ENCODE measurements around the gene ZBTB12. TPM values are rescaled to one million over a fixed set of nuclear protein-coding genes. Genes with fewer than 3 reads are reported as not detected.

Gene ZBTB12
- total RNA-seq, 2 experiments from 2014 or later, result 17.6 to 20.2 TPM

GRCh38 chr6:31883676-31884075 is 18.2 kb downstream of the ZBTB12 start:
- Histone ChIP-seq H3K36me3 (ENCODE audit: insufficient read depth, low read length) (peaks cover 89% of the 10 kb centered on the region), H2AFZ (ENCODE audit: low read length) (no peak overlapping the region), H4K20me1 (ENCODE audit: insufficient read depth, low read length) (no peaks in the 10 kb centered on the region), H3K4me3 (ENCODE audit: low read depth, low read length, poor library complexity, severe bottlenecking) (no peak overlapping the region), H3K4me1 (ENCODE audit: insufficient read depth, low read length, poor library complexity, severe bottlenecking) (no peaks in the 10 kb centered on the region), H3K9me2 (ENCODE audit: insufficient read depth, low read length) (no peaks in the 10 kb centered on the region), H3K4me2 (ENCODE audit: low read length) (no peak overlapping the region), H3K9me3 (ENCODE audit: low read length) (no peaks in the 10 kb centered on the region), H3K27ac (ENCODE audit: low read depth, low read length, poor library complexity, severe bottlenecking) (no peak overlapping the region), H3K79me2 (ENCODE audit: insufficient read depth, low read depth, low read length) (no peaks in the 10 kb centered on the region)
- intact Hi-C loops (cut with micrococcal nuclease; ENCODE audit: unreplicated experiment), result no loop called here
- ChIA-PET POLR2A (interaction anchor here (0.6 kb wide), 2 partner anchors 27 to 206 kb away, joined by 3 read pairs; no protein-coding TSS in a partner anchor), CTCF (ENCODE audit: unreplicated experiment) (no interaction called here)
- no peak for DNase-seq (ENCODE audit: low spot score)
- BruUV-seq (replicated peaks), result no TSS peak
- TF ChIP-seq, protein P1, sequence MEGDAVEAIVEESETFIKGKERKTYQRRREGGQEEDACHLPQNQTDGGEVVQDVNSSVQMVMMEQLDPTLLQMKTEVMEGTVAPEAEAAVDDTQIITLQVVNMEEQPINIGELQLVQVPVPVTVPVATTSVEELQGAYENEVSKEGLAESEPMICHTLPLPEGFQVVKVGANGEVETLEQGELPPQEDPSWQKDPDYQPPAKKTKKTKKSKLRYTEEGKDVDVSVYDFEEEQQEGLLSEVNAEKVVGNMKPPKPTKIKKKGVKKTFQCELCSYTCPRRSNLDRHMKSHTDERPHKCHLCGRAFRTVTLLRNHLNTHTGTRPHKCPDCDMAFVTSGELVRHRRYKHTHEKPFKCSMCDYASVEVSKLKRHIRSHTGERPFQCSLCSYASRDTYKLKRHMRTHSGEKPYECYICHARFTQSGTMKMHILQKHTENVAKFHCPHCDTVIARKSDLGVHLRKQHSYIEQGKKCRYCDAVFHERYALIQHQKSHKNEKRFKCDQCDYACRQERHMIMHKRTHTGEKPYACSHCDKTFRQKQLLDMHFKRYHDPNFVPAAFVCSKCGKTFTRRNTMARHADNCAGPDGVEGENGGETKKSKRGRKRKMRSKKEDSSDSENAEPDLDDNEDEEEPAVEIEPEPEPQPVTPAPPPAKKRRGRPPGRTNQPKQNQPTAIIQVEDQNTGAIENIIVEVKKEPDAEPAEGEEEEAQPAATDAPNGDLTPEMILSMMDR (conservative IDR thresholded peaks at IDR 0.05; ENCODE audit: low read length), result no peak
- TF ChIP-seq EZH2phosphoT487 (IDR thresholded peaks at IDR 0.05; ENCODE audit: borderline replicate concordance, low read depth, low read length), result no peak

DNA sequence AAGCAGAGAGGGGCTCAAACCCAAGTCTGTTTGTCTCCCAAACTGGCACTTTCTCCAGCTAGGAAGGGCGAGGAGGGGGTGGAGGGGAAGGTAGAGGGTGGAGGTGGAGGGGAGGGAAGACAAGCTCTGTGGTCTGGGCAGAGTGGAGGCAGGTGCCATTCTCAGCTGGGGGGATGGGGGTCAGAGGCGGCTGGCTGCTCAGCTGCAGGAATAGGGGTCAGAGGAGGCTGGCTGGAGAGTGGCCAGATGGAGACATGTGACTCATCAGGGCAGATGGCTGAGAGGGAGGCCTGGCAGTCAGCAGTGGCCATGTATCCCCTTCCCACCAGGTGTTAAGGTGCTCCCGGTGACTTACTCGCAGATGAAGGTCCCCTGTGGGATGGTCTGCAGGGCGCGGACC is 19.5 kb downstream of the ZBTB12 start:
- H3K9me3 ChIP-seq (ENCODE audit: low read length), result no peaks in the 10 kb centered on the region
- no TSS peak for BruUV-seq (replicated peaks)
- no peaks in the 10 kb centered on the region for H3K4me1 ChIP-seq (ENCODE audit: insufficient read depth, low read length, poor library complexity, severe bottlenecking)
- no peak for DNase-seq (ENCODE audit: low spot score)
- no peak overlapping the region for H3K27ac ChIP-seq (ENCODE audit: low read depth, low read length, poor library complexity, severe bottlenecking)
- peaks cover 76% of the 10 kb centered on the region for H3K36me3 ChIP-seq (ENCODE audit: insufficient read depth, low read length)
- TF ChIP-seq, protein P1 (conservative IDR thresholded peaks at IDR 0.05; ENCODE audit: low read length), result no peak
- no peak for TF ChIP-seq EZH2phosphoT487 (IDR thresholded peaks at IDR 0.05; ENCODE audit: borderline replicate concordance, low read depth, low read length)
- no peak overlapping the region for H3K4me3 ChIP-seq (ENCODE audit: low read depth, low read length, poor library complexity, severe bottlenecking)
- POLR2A ChIA-PET, result interaction anchor here (0.6 to 0.9 kb wide), 2 partner anchors 336 to 350 kb away, joined by 3 to 6 read pairs; partner anchors contain the start of gene ATP6V1G2
- intact Hi-C loops (cut with micrococcal nuclease; ENCODE audit: unreplicated experiment), result no loop called here
- H3K4me2 ChIP-seq (ENCODE audit: low read length), result no peak overlapping the region
- H3K9me2 ChIP-seq (ENCODE audit: insufficient read depth, low read length), result no peaks in the 10 kb centered on the region
- CTCF ChIA-PET (ENCODE audit: unreplicated experiment), result no interaction called here
- no peaks in the 10 kb centered on the region for H3K79me2 ChIP-seq (ENCODE audit: insufficient read depth, low read depth, low read length)
- no peaks in the 10 kb centered on the region for H4K20me1 ChIP-seq (ENCODE audit: insufficient read depth, low read length)
- H2AFZ ChIP-seq (ENCODE audit: low read length), result no peak overlapping the region

DNA sequence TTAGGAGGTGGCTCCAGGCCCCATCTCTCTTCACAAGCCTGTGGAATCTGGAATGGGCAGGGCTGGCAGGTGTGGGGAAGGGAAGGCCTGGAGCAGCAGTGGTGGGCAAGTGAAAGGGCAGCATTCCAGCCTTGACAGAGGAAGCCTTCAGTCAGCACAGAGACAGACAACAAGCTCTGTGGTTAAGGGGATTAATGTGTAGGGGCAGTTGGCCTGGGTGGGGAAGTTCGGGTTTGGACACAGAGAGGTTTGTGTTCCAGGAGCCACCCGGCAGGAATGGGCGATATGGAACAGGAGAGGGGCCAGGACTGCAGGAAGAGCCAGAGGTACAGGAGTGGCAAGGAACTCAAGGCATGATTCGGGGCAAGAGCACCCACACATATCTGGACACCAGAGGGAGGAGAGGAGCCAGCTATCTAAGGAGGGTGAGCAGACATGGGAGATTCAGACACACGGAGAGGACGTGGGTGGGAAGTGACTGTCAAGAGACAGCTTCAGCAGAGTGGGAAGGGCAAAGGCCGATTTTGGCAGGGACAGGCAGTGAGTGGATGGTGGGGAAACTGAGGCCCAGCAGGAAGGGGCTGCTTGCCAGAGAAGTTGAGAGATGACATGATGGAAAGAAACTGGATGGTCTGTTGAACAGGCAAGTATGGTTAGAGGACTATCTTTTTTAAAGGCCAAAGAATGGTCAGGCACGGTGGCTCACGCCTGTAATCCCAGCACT is 20.6 kb downstream of the ZBTB12 start:
- BruUV-seq (replicated peaks), result no TSS peak
- Histone ChIP-seq H3K4me1 (ENCODE audit: insufficient read depth, low read length, poor library complexity, severe bottlenecking) (no peaks in the 10 kb centered on the region), H4K20me1 (ENCODE audit: insufficient read depth, low read length) (no peaks in the 10 kb centered on the region), H2AFZ (ENCODE audit: low read length) (no peak overlapping the region), H3K79me2 (ENCODE audit: insufficient read depth, low read depth, low read length) (no peaks in the 10 kb centered on the region), H3K27ac (ENCODE audit: low read depth, low read length, poor library complexity, severe bottlenecking) (no peak overlapping the region), H3K36me3 (ENCODE audit: insufficient read depth, low read length) (peaks cover 66% of the 10 kb centered on the region), H3K4me3 (ENCODE audit: low read depth, low read length, poor library complexity, severe bottlenecking) (no peak overlapping the region), H3K9me2 (ENCODE audit: insufficient read depth, low read length) (no peaks in the 10 kb centered on the region), H3K4me2 (ENCODE audit: low read length) (no peak overlapping the region), H3K9me3 (ENCODE audit: low read length) (no peaks in the 10 kb centered on the region)
- intact Hi-C loops (cut with micrococcal nuclease; ENCODE audit: unreplicated experiment), result no loop called here
- CTCF ChIA-PET (ENCODE audit: unreplicated experiment), result no interaction called here
- POLR2A ChIA-PET, result interaction anchor here (0.9 kb wide), 1 partner anchor 349 kb away, joined by 6 read pairs; no protein-coding TSS in a partner anchor
- DNase-seq (ENCODE audit: low spot score), result no peak
- TF ChIP-seq, protein P1 (conservative IDR thresholded peaks at IDR 0.05; ENCODE audit: low read length), result no peak
- no peak for TF ChIP-seq EZH2phosphoT487 (IDR thresholded peaks at IDR 0.05; ENCODE audit: borderline replicate concordance, low read depth, low read length)

Data from OCI-LY7 (cell line).